K562 (cell line): ENCODE measurements around the gene NKAPL. TPM values are rescaled to one million over a fixed set of nuclear protein-coding genes. Genes with fewer than 3 reads are reported as not detected.

Experiments
- BRCA1 ChIP-seq, 2 experiments: fragments of 450-650 bp in 1 of 2; sonication (generic) in 1 of 2; formaldehyde crosslinking in 1 of 2; IDR thresholded peaks; 2 replicates each; pipeline versions ENCODE4 v1.5.0 to v1.6.1; 2017 to 2020; ENCODE audit warnings: mild to moderate bottlenecking in 1 of 2, missing genetic modification reagents in 1 of 2
- ETV6 ChIP-seq, 3 experiments: fragments of 150-350 bp in 1 of 3; sonication (generic) in 1 of 3; formaldehyde crosslinking in 1 of 3; IDR thresholded peaks; 2 replicates each; pipeline versions ENCODE4 v1.6.1 to v1.8.0; 2014 to 2022; ENCODE audit warnings: borderline replicate concordance in 2 of 3, low read depth in 2 of 3, antibody characterized with exemption in 1 of 3, low read length in 1 of 3, mild to moderate bottlenecking in 1 of 3, missing genetic modification reagents in 1 of 3
- FUS ChIP-seq: fragments of 200-400 bp; formaldehyde crosslinking; optimal IDR thresholded peaks from 2 replicates; pipeline ENCODE3; 2017; ENCODE audit warnings: low read depth, low read length
- GABPA ChIP-seq: fragments of 200-800 bp; sonication (Bioruptor generic); conservative IDR thresholded peaks from 2 replicates; pipeline ENCODE4 v1.6.1; 2016; ENCODE audit warnings: low read depth, missing genetic modification characterization, missing compliant biosample characterization
- HCFC1 ChIP-seq: IDR thresholded peaks from 2 replicates; pipeline ENCODE4 v1.6.1; 2012; ENCODE audit warnings: low read depth, low read length, improper control_type of control experiment
- HDAC2 ChIP-seq: fragments of 450-650 bp; IDR thresholded peaks from 2 replicates; pipeline ENCODE4 v1.6.1; 2016; ENCODE audit warnings: mild to moderate bottlenecking
- KAT8 ChIP-seq: fragments of 450-650 bp; IDR thresholded peaks from 2 replicates; pipeline ENCODE4 v1.6.1; 2016; ENCODE audit warnings: low read depth, mild to moderate bottlenecking
- NELFE ChIP-seq: IDR thresholded peaks from 2 replicates; pipeline ENCODE4 v1.6.1; 2011; ENCODE audit warnings: mild to moderate bottlenecking; ENCODE audit not compliant: insufficient read depth, insufficient read length
- NFXL1 ChIP-seq: fragments of 450-650 bp; formaldehyde crosslinking; IDR thresholded peaks from 2 replicates; pipeline ENCODE4 v1.4.0; 2021; ENCODE audit warnings: mild to moderate bottlenecking
- RBM22 ChIP-seq: fragments of 200-400 bp; formaldehyde crosslinking; IDR thresholded peaks from 2 replicates; pipeline ENCODE4 v1.6.1; 2018; ENCODE audit warnings: low read length, low read depth; ENCODE audit not compliant: poor library complexity, severe bottlenecking
- SRSF7 ChIP-seq: fragments of 200-400 bp; formaldehyde crosslinking; optimal IDR thresholded peaks from 2 replicates; pipeline ENCODE3; 2017; ENCODE audit warnings: mild to moderate bottlenecking, low read depth, low read length
- TBP ChIP-seq: optimal IDR thresholded peaks from 2 replicates; pipeline ENCODE3; 2011; ENCODE audit warnings: low read depth, low read length, improper control_type of control experiment
- ZKSCAN8 ChIP-seq: fragments of 200-800 bp; sonication (Bioruptor generic); IDR thresholded peaks from 2 replicates; pipeline ENCODE4 v1.6.1; 2016; ENCODE audit warnings: missing genetic modification characterization, missing compliant biosample characterization
- ZNF134 ChIP-seq: fragments of 250-450 bp; sonication (Bioruptor Pico); conservative IDR thresholded peaks from 2 replicates; pipeline ENCODE4 v1.4.0; 2020
- ZNF316 ChIP-seq: fragments of 450-650 bp; IDR thresholded peaks from 2 replicates; pipeline ENCODE4 v1.6.1; 2016
- polyA plus RNA-seq, 8 experiments: library from polyadenylated mRNA; depleted of rRNA in 4 of 8; stranded (reverse) in 5 of 8; unstranded in 3 of 8; fragments of >200 nt; fragmentation: Nextera tagmentation in 2 of 8; fragmentation: Illumina TruSeq in 1 of 8; extraction: Ambion mirVana in 2 of 8; extraction: Trizol in 1 of 8; gene quantifications; 2 replicates each; pipeline versions ENCODE4 v1.2.1 to v1.2.3, GENCODE V29; 2011 to 2014; ENCODE audit warnings: inconsistent platforms in 1 of 8, missing spikeins in 1 of 8
- total RNA-seq, 7 experiments: library from RNA; depleted of rRNA in 6 of 7; stranded (reverse); fragments of >200 nt in 6 of 7; fragmentation: Illumina TruSeq in 2 of 7; extraction: Trizol in 2 of 7; gene quantifications; 2 replicates each; pipeline versions ENCODE4 v1.2.1 to v1.2.3, GENCODE V29; 2011 to 2021; ENCODE audit warnings: low replicate concordance in 1 of 7
- TF ChIP-seq, protein P1 (sequence below): fragments of 450-650 bp; IDR thresholded peaks from 2 replicates; pipeline ENCODE4 v1.6.1; 2016; ENCODE audit warnings: borderline replicate concordance
- TF ChIP-seq, protein P2 (sequence below): fragments of 450-650 bp; IDR thresholded peaks from 2 replicates; pipeline ENCODE4 v1.6.1; 2016; ENCODE audit warnings: missing biosample characterization, missing genetic modification characterization
- TF ChIP-seq, protein P3 (sequence below): fragments of 450-650 bp; IDR thresholded peaks from 2 replicates; pipeline ENCODE4 v1.6.1; 2016
- TF ChIP-seq, protein P4 (sequence below): fragments of 250-450 bp; sonication (Bioruptor Pico); IDR thresholded peaks from 2 replicates; pipeline ENCODE4 v1.5.0; 2020; ENCODE audit warnings: mild to moderate bottlenecking
- TF ChIP-seq, protein P5 (sequence below), 3 experiments: fragments of 200-800 bp in 1 of 3; sonication (Bioruptor generic) in 1 of 3; sonication (generic) in 1 of 3; formaldehyde crosslinking in 1 of 3; IDR thresholded peaks; 2 replicates each; pipeline versions ENCODE4 v1.6.1 to v1.8.0; 2016 to 2022; ENCODE audit warnings: mild to moderate bottlenecking in 2 of 3, missing compliant biosample characterization in 2 of 3, missing genetic modification characterization in 2 of 3, missing genetic modification reagents in 1 of 3

The NKAPL gene
- total and polyA plus RNA-seq, 9 of the 15 experiments (the other 6 are each of a cell fraction or from before 2014, with no cell fraction given), result not detected

DNA sequence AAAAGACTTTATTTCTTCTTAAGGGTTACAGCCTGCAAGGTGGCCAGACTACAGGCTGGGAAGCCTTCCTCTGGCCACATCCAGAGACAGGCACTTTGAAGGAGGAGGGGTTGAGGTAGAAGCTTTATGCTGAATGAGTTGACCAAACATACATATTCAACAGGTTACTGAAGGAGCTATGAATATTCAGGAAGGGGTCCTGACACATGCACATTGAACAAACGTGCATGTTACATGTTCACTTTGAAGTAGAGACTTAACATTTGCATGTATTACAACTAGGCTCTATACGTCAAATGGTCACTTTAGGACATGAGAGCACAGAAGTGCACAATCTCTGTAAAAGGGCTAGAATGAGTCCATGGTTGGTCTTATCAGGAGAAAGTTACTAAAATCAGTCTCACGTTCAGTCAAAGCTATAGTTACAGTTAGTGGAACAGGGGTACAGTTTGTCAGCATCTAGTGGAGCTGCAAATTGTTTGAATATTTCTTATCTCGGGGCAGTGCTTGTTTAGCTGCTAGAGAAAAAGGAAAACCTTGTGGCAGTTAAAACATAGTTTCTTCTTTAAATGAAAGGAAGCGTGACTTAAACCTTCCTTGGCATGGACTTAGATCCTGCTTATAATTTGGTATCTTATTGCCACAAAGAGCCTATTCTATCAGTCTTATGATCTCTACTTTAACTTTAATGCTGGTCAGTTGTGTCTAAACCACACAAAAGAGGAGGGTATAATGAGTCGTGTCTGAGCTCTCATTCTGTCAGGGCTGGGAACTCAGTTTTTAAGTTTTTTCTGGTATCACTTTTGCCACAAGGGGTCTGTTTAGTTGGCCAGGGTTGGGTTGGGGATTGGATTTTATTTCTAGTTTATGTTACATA lies 38.6 kb upstream of the NKAPL start (continued):
- TF ChIP-seq, protein P1, sequence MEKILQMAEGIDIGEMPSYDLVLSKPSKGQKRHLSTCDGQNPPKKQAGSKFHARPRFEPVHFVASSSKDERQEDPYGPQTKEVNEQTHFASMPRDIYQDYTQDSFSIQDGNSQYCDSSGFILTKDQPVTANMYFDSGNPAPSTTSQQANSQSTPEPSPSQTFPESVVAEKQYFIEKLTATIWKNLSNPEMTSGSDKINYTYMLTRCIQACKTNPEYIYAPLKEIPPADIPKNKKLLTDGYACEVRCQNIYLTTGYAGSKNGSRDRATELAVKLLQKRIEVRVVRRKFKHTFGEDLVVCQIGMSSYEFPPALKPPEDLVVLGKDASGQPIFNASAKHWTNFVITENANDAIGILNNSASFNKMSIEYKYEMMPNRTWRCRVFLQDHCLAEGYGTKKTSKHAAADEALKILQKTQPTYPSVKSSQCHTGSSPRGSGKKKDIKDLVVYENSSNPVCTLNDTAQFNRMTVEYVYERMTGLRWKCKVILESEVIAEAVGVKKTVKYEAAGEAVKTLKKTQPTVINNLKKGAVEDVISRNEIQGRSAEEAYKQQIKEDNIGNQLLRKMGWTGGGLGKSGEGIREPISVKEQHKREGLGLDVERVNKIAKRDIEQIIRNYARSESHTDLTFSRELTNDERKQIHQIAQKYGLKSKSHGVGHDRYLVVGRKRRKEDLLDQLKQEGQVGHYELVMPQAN, result no peak
- peak; percentile 97 for TF ChIP-seq TBP
- TF ChIP-seq FUS, result no peak
- TF ChIP-seq, protein P2, sequence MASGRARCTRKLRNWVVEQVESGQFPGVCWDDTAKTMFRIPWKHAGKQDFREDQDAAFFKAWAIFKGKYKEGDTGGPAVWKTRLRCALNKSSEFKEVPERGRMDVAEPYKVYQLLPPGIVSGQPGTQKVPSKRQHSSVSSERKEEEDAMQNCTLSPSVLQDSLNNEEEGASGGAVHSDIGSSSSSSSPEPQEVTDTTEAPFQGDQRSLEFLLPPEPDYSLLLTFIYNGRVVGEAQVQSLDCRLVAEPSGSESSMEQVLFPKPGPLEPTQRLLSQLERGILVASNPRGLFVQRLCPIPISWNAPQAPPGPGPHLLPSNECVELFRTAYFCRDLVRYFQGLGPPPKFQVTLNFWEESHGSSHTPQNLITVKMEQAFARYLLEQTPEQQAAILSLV (tag), result no peak
- TF ChIP-seq, protein P3, sequence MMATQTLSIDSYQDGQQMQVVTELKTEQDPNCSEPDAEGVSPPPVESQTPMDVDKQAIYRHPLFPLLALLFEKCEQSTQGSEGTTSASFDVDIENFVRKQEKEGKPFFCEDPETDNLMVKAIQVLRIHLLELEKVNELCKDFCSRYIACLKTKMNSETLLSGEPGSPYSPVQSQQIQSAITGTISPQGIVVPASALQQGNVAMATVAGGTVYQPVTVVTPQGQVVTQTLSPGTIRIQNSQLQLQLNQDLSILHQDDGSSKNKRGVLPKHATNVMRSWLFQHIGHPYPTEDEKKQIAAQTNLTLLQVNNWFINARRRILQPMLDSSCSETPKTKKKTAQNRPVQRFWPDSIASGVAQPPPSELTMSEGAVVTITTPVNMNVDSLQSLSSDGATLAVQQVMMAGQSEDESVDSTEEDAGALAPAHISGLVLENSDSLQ, result peak; percentile 66
- no peak for TF ChIP-seq RBM22
- no peak for TF ChIP-seq KAT8
- TF ChIP-seq BRCA1 (IDR thresholded peaks at IDR 0.05), result no peak
- TF ChIP-seq BRCA1 (CRISPR knock-in tag; IDR thresholded peaks at IDR 0.05), result no peak
- TF ChIP-seq ZNF134, result no peak
- TF ChIP-seq NFXL1 (CRISPR knock-in tag), result no peak
- TF ChIP-seq HCFC1, result no peak
- TF ChIP-seq NELFE, result no peak
- TF ChIP-seq ZNF316, result peak; percentile 80
- no peak for TF ChIP-seq SRSF7
- TF ChIP-seq, protein P4, sequence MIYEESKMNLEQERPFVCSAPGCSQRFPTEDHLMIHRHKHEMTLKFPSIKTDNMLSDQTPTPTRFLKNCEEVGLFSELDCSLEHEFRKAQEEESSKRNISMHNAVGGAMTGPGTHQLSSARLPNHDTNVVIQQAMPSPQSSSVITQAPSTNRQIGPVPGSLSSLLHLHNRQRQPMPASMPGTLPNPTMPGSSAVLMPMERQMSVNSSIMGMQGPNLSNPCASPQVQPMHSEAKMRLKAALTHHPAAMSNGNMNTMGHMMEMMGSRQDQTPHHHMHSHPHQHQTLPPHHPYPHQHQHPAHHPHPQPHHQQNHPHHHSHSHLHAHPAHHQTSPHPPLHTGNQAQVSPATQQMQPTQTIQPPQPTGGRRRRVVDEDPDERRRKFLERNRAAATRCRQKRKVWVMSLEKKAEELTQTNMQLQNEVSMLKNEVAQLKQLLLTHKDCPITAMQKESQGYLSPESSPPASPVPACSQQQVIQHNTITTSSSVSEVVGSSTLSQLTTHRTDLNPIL (CRISPR knock-in tag), result no peak
- TF ChIP-seq, protein P5, sequence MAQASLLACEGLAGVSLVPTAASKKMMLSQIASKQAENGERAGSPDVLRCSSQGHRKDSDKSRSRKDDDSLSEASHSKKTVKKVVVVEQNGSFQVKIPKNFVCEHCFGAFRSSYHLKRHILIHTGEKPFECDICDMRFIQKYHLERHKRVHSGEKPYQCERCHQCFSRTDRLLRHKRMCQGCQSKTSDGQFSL (CRISPR knock-in tag; IDR thresholded peaks at IDR 0.05), result no peak
- TF ChIP-seq, protein P5 (tag; IDR thresholded peaks at IDR 0.05), result no peak
- no peak for TF ChIP-seq GABPA
- TF ChIP-seq ETV6 (IDR thresholded peaks at IDR 0.05; ENCODE audit: borderline replicate concordance in 1 of 2, low read depth in 2 of 2, low read length in 1 of 2), result no peak
- no peak for TF ChIP-seq ETV6 (CRISPR knock-in tag; IDR thresholded peaks at IDR 0.05; ENCODE audit: borderline replicate concordance)
- peak; percentile 47; the same call in 1 of the 2 replicates for TF ChIP-seq HDAC2
- no peak for TF ChIP-seq ZKSCAN8
